Gastrocnemius medialis (tissue), 4 donors: ENCODE measurements around the gene KDM4C. TPM values are rescaled to one million over a fixed set of nuclear protein-coding genes. Genes with fewer than 3 reads are reported as not detected.

Experiments used
- ATAC-seq, 2 donors: fragments of 150-250 bp; one replicate each; pipeline ENCODE4 v1.9.1; 2016
- DNase-seq, 2 donors: peaks; one replicate each; pipeline ENCODE4 v3.0.0-alpha.2; 2019
- H3K27ac ChIP-seq, 4 donors: fragments of 200-600 bp; sonication (generic); 1 replicate in 1 of 4; 2 replicates in 3 of 4; pipeline ENCODE4 v1.5.1; 2016 to 2018; ENCODE audit warnings: mild to moderate bottlenecking in 2 of 4, moderate library complexity in 1 of 4
- H3K27me3 ChIP-seq, 3 donors: fragments of 200-600 bp; sonication (generic) in 2 of 3; 1 replicate in 1 of 3; 2 replicates in 2 of 3; pipeline versions ENCODE4 v1.5.1 to v1.6.0; 2016 to 2019; ENCODE audit warnings: mild to moderate bottlenecking in 1 of 3, moderate library complexity in 1 of 3
- H3K36me3 ChIP-seq, 2 donors: fragments of 200-600 bp; sonication (generic) in 1 of 2; one replicate each; pipeline ENCODE4 v1.5.1; 2017 to 2018
- H3K4me1 ChIP-seq, 2 donors: fragments of 200-600 bp; sonication (generic) in 1 of 2; one replicate each; pipeline ENCODE4 v1.5.1; 2016 to 2017; ENCODE audit warnings: mild to moderate bottlenecking in 2 of 2
- H3K4me3 ChIP-seq, 4 donors: fragments of 200-600 bp; sonication (generic) in 3 of 4; 1 replicate in 1 of 4; 2 replicates in 3 of 4; pipeline ENCODE4 v1.5.1; 2016 to 2019; ENCODE audit warnings: mild to moderate bottlenecking in 2 of 4
- H3K9me3 ChIP-seq, 3 donors: fragments of 200-600 bp; sonication (generic) in 2 of 3; 1 replicate in 1 of 3; 2 replicates in 2 of 3; pipeline ENCODE4 v1.5.1; 2016 to 2019
- CTCF ChIP-seq, 5 experiments: fragments of 450-650 bp in 3 of 5; fragments of 200-600 bp in 2 of 5; sonication (generic) in 2 of 5; IDR thresholded peaks in 4 of 5; conservative IDR thresholded peaks in 1 of 5; 1 replicate in 4 of 5; 2 replicates in 1 of 5; pipeline ENCODE4 v1.5.1; 2016 to 2019; ENCODE audit warnings: antibody characterized with exemption in 5 of 5, mild to moderate bottlenecking in 3 of 5, moderate library complexity in 3 of 5
- POLR2A ChIP-seq, 2 donors: fragments of 450-650 bp; IDR thresholded peaks; one replicate each; pipeline ENCODE4 v1.6.1; 2017; ENCODE audit warnings: antibody characterized with exemption in 2 of 2, mild to moderate bottlenecking in 2 of 2, moderate library complexity in 2 of 2
- in situ Hi-C, 4 donors: fragments of 200-750 bp; cut with MboI; loops; one replicate each; pipeline versions ENCODE4 v1.15.0 to v1.8.0; 2017; ENCODE audit warnings: low sequenced_read_pairs in 4 of 4
- intact Hi-C: fragments of 100-400 bp; cut with DNase I; formaldehyde crosslinking; loops from one replicate; pipeline ENCODE4 v1.15.1; 2023; ENCODE audit warnings: low total_unique reads
- total RNA-seq, 4 donors: library from RNA; depleted of rRNA; stranded (reverse); fragments of >200 nt; gene quantifications; one replicate each; pipeline versions ENCODE4 v1.1.0 to v1.2.3, GENCODE V29; 2016

Gene KDM4C
- total RNA-seq, 4 donors from 2014 or later: 7.7 to 23.3 (median 10.0) TPM

GRCh38 chr9:6827439-6828145 is 69.8 kb downstream of the KDM4C start:
- Histone ChIP-seq H3K27me3 (no peaks in the 10 kb centered on the region), H3K27ac (no peak overlapping the region), H3K36me3 (peaks cover 0 to 7% of the 10 kb centered on the region in 2 donors), H3K9me3 (no peaks in the 10 kb centered on the region), H3K4me3 (no peak overlapping the region), H3K4me1 (no peaks in the 10 kb centered on the region)
- no peak for DNase-seq
- peak; percentile 20 to 49 (median 32) for TF ChIP-seq CTCF (IDR thresholded peaks at IDR 0.05 in 4 of 5, conservative IDR thresholded peaks at IDR 0.05 in 1 of 5)
- no peak for TF ChIP-seq POLR2A (IDR thresholded peaks at IDR 0.05)
- ATAC-seq: no peak
- intact Hi-C loops (no loop called here), in situ Hi-C loops (no loop called here)

GRCh38 chr9:6829027-6829426 is 71.3 kb downstream of the KDM4C start:
- TF ChIP-seq POLR2A (IDR thresholded peaks at IDR 0.05): no peak

GRCh38 chr9:6829536-6829935 is 71.8 kb downstream of the KDM4C start:
- in situ Hi-C loops (no loop called here), intact Hi-C loops (no loop called here)
- Histone ChIP-seq H3K27me3 (no peaks in the 10 kb centered on the region), H3K4me3 (no peak overlapping the region), H3K36me3 (peaks cover 0 to 7% of the 10 kb centered on the region in 2 donors), H3K4me1 (no peaks in the 10 kb centered on the region), H3K27ac (no peak overlapping the region), H3K9me3 (no peaks in the 10 kb centered on the region)
- TF ChIP-seq CTCF (IDR thresholded peaks at IDR 0.05 in 4 of 5, conservative IDR thresholded peaks at IDR 0.05 in 1 of 5) (no peak), POLR2A (IDR thresholded peaks at IDR 0.05) (no peak)
- no peak for ATAC-seq
- DNase-seq: no peak

More at GRCh38 chr9:6829027-6829426, 71.3 kb downstream of the KDM4C start:
- H3K27me3 ChIP-seq: no peaks in the 10 kb centered on the region
- in situ Hi-C loops: no loop called here
- peaks cover 0 to 7% of the 10 kb centered on the region in 2 donors for H3K36me3 ChIP-seq
- H3K27ac ChIP-seq: no peak overlapping the region
- no peaks in the 10 kb centered on the region for H3K9me3 ChIP-seq
- intact Hi-C loops: no loop called here
- DNase-seq: no peak
- no peak overlapping the region for H3K4me3 ChIP-seq
- no peaks in the 10 kb centered on the region for H3K4me1 ChIP-seq
- ATAC-seq: no peak

GRCh38 chr9:6833518-6834192 is 75.9 kb downstream of the KDM4C start:
- Histone ChIP-seq H3K9me3 (no peaks in the 10 kb centered on the region), H3K4me3 (no peak overlapping the region), H3K27me3 (no peaks in the 10 kb centered on the region), H3K36me3 (peaks cover 0 to 7% of the 10 kb centered on the region in 2 donors), H3K27ac (no peak overlapping the region), H3K4me1 (no peaks in the 10 kb centered on the region)
- no peak for ATAC-seq
- no peak for TF ChIP-seq POLR2A (IDR thresholded peaks at IDR 0.05)
- TF ChIP-seq CTCF (IDR thresholded peaks at IDR 0.05 in 4 of 5, conservative IDR thresholded peaks at IDR 0.05 in 1 of 5): no peak
- intact Hi-C loops (no loop called here), in situ Hi-C loops (no loop called here)
- no peak for DNase-seq

- TF ChIP-seq CTCF (IDR thresholded peaks at IDR 0.05 in 4 of 5, conservative IDR thresholded peaks at IDR 0.05 in 1 of 5): no peak
- no peak for TF ChIP-seq POLR2A (IDR thresholded peaks at IDR 0.05)
- Histone ChIP-seq H3K27ac (no peak overlapping the region), H3K36me3 (peaks cover 0 to 7% of the 10 kb centered on the region in 2 donors), H3K27me3 (no peaks in the 10 kb centered on the region), H3K4me3 (no peak overlapping the region), H3K9me3 (no peaks in the 10 kb centered on the region), H3K4me1 (no peaks in the 10 kb centered on the region)
- in situ Hi-C loops (no loop called here), intact Hi-C loops (no loop called here)
- ATAC-seq (no peak), DNase-seq (no peak)
Observed at GRCh38 chr9:6834306-6834705, 76.5 kb downstream of the KDM4C start.
